K562 (cell line): ENCODE results near the gene CNKSR1. TPM values are rescaled to one million over a fixed set of nuclear protein-coding genes. Genes with fewer than 3 reads are reported as not detected.

ENCODE experiments used
- ARID2 ChIP-seq: fragments of 450-650 bp; IDR thresholded peaks from 2 replicates; pipeline ENCODE4 v1.6.1; 2017; ENCODE audit warnings: antibody characterized with exemption, mild to moderate bottlenecking
- MTA2 ChIP-seq: fragments of 450-650 bp; IDR thresholded peaks from 2 replicates; pipeline ENCODE4 v1.6.1; 2016; ENCODE audit warnings: low read depth
- RBM22 ChIP-seq: fragments of 200-400 bp; formaldehyde crosslinking; IDR thresholded peaks from 2 replicates; pipeline ENCODE4 v1.6.1; 2018; ENCODE audit warnings: low read length, low read depth; ENCODE audit not compliant: poor library complexity, severe bottlenecking
- ZKSCAN1 ChIP-seq: fragments of 150-350 bp; IDR thresholded peaks from 2 replicates; pipeline ENCODE4 v1.6.1; 2016; ENCODE audit warnings: low read depth, low read length
- ZNF146 ChIP-seq: IDR thresholded peaks from one replicate; pipeline ENCODE4 v1.6.1; 2018; ENCODE audit warnings: missing compliant biosample characterization; ENCODE audit not compliant: unreplicated experiment
- ZNF316 ChIP-seq: fragments of 450-650 bp; IDR thresholded peaks from 2 replicates; pipeline ENCODE4 v1.6.1; 2016
- polyA plus RNA-seq, 8 experiments: library from polyadenylated mRNA; depleted of rRNA in 4 of 8; stranded (reverse) in 5 of 8; unstranded in 3 of 8; fragments of >200 nt; fragmentation: Nextera tagmentation in 2 of 8; fragmentation: Illumina TruSeq in 1 of 8; extraction: Ambion mirVana in 2 of 8; extraction: Trizol in 1 of 8; gene quantifications; 2 replicates each; pipeline versions ENCODE4 v1.2.1 to v1.2.3, GENCODE V29; 2011 to 2014; ENCODE audit warnings: inconsistent platforms in 1 of 8, missing spikeins in 1 of 8
- total RNA-seq, 7 experiments: library from RNA; depleted of rRNA in 6 of 7; stranded (reverse); fragments of >200 nt in 6 of 7; fragmentation: Illumina TruSeq in 2 of 7; extraction: Trizol in 2 of 7; gene quantifications; 2 replicates each; pipeline versions ENCODE4 v1.2.1 to v1.2.3, GENCODE V29; 2011 to 2021; ENCODE audit warnings: low replicate concordance in 1 of 7
- TF ChIP-seq, protein P1 (sequence below): fragments of 250-450 bp; sonication (Bioruptor Pico); IDR thresholded peaks from 2 replicates; pipeline ENCODE4 v1.5.0; 2021; ENCODE audit warnings: mild to moderate bottlenecking, moderate library complexity
- TF ChIP-seq, protein P2 (sequence below): fragments of 450-650 bp; formaldehyde crosslinking; IDR thresholded peaks from 2 replicates; pipeline ENCODE4 v1.4.0; 2022; ENCODE audit warnings: missing genetic modification characterization
- TF ChIP-seq, protein P3 (sequence below): conservative IDR thresholded peaks from 2 replicates; pipeline ENCODE4 v1.6.1; 2011; ENCODE audit warnings: low read depth, mild to moderate bottlenecking, low read length; ENCODE audit not compliant: control insufficient read depth
- TF ChIP-seq, protein P4 (sequence below): fragments of 250-450 bp; sonication (Bioruptor Pico); IDR thresholded peaks from 2 replicates; pipeline ENCODE4 v1.4.0; 2020
- TF ChIP-seq, protein P5 (sequence below): sonication (generic); formaldehyde crosslinking; IDR thresholded peaks from 2 replicates; pipeline ENCODE4 v1.8.0; 2022; ENCODE audit warnings: mild to moderate bottlenecking, low read depth, missing genetic modification reagents

Gene CNKSR1
- total and polyA plus RNA-seq, 9 of the 15 experiments (the other 6 are each of a cell fraction or from before 2014, with no cell fraction given): 0.03 to 2.8 (median 1.1) TPM

DNA sequence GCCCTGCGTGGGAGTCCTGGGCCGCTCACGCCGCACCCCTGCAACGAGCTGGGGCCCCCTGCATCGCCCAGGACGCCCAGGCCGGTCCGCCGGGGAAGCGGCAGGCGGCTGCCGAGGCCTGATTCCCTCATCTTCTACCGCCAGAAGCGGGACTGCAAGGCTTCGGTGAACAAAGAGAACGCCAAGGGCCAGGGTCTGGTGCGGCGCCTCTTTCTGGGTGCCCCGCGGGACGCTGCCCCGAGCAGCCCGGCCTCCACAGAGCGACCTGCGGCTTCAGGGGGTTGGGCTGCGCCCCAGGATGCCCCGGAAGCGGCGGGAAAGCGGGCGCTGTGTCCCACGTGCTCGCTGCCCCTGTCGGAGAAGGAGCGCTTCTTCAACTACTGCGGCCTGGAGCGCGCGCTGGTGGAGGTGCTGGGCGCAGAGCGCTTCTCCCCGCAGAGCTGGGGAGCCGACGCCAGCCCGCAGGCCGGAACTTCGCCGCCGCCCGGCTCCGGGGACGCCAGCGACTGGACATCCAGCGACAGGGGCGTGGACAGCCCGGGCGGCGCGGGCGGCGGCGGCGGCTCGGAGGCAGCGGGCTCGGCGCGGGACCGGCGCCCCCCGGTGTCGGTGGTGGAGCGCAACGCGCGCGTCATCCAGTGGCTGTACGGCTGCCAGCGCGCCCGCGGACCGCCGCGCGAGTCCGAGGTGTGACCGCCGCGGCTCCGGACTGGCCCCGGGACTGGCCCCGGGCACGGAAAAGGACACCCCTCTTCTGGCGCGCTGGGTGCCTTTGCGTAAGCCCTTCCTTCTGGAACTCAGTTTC, 15.7 kb upstream of the CNKSR1 start (continued):
- TF ChIP-seq, protein P1, sequence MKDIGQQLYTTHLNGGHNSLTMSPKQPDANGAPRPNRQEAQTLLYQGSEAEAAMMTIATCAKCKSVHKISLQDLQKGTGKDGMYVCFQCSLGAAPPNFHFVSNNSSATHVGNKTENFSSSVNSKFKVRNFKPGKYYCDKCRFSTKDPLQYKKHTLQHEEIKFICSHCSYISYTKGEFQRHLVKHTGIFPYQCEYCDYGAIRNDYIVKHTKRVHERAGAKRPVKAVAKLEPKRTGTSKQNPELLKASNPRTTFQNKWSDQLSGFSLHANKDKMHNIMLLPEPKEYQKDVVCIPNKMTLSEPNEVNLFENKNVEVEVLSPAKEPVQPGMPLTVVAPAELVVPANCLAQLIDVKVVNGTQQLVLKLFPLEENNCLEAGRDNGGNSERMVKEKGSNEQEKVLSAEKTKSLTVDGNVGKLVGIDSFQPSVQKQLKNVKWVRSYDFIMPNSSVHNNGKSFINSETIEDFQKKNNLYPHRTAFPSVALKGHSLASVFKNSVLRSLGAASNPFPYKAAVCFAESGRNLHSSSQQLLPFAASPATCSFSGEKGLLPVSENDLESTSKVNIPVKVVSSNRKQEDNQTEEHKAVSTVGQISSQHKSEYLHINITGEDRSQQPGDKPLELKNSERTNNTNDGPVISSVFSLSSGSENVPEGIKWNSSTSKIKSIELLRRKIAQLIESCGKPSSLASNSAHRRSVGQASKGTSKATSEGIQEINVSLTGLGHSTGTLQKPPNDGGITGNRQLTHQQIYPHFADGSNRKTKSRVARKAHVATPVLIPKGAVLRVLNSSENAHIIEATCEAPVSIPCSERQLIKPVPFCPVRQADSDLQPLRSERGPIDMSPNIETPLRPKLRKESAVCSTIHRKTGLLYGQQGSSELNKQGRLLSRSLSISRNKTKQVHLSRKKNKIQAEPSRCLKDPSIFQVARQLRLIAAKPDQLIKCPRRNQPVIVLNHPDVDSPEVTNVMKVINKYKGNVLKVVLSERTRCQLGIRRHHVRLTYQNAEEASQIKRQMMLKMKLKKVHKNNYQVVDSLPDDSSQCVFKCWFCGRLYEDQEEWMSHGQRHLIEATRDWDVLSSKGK: no peak
- TF ChIP-seq ARID2: no peak
- TF ChIP-seq, protein P2, sequence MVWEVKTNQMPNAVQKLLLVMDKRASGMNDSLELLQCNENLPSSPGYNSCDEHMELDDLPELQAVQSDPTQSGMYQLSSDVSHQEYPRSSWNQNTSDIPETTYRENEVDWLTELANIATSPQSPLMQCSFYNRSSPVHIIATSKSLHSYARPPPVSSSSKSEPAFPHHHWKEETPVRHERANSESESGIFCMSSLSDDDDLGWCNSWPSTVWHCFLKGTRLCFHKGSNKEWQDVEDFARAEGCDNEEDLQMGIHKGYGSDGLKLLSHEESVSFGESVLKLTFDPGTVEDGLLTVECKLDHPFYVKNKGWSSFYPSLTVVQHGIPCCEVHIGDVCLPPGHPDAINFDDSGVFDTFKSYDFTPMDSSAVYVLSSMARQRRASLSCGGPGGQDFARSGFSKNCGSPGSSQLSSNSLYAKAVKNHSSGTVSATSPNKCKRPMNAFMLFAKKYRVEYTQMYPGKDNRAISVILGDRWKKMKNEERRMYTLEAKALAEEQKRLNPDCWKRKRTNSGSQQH (CRISPR knock-in tag): no peak
- peak; percentile 3 for TF ChIP-seq ZNF146 (CRISPR knock-in tag)
- TF ChIP-seq MTA2: no peak
- TF ChIP-seq, protein P3, sequence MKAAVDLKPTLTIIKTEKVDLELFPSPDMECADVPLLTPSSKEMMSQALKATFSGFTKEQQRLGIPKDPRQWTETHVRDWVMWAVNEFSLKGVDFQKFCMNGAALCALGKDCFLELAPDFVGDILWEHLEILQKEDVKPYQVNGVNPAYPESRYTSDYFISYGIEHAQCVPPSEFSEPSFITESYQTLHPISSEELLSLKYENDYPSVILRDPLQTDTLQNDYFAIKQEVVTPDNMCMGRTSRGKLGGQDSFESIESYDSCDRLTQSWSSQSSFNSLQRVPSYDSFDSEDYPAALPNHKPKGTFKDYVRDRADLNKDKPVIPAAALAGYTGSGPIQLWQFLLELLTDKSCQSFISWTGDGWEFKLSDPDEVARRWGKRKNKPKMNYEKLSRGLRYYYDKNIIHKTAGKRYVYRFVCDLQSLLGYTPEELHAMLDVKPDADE: no peak; the same call in 1 of the 2 replicates
- TF ChIP-seq, protein P4, sequence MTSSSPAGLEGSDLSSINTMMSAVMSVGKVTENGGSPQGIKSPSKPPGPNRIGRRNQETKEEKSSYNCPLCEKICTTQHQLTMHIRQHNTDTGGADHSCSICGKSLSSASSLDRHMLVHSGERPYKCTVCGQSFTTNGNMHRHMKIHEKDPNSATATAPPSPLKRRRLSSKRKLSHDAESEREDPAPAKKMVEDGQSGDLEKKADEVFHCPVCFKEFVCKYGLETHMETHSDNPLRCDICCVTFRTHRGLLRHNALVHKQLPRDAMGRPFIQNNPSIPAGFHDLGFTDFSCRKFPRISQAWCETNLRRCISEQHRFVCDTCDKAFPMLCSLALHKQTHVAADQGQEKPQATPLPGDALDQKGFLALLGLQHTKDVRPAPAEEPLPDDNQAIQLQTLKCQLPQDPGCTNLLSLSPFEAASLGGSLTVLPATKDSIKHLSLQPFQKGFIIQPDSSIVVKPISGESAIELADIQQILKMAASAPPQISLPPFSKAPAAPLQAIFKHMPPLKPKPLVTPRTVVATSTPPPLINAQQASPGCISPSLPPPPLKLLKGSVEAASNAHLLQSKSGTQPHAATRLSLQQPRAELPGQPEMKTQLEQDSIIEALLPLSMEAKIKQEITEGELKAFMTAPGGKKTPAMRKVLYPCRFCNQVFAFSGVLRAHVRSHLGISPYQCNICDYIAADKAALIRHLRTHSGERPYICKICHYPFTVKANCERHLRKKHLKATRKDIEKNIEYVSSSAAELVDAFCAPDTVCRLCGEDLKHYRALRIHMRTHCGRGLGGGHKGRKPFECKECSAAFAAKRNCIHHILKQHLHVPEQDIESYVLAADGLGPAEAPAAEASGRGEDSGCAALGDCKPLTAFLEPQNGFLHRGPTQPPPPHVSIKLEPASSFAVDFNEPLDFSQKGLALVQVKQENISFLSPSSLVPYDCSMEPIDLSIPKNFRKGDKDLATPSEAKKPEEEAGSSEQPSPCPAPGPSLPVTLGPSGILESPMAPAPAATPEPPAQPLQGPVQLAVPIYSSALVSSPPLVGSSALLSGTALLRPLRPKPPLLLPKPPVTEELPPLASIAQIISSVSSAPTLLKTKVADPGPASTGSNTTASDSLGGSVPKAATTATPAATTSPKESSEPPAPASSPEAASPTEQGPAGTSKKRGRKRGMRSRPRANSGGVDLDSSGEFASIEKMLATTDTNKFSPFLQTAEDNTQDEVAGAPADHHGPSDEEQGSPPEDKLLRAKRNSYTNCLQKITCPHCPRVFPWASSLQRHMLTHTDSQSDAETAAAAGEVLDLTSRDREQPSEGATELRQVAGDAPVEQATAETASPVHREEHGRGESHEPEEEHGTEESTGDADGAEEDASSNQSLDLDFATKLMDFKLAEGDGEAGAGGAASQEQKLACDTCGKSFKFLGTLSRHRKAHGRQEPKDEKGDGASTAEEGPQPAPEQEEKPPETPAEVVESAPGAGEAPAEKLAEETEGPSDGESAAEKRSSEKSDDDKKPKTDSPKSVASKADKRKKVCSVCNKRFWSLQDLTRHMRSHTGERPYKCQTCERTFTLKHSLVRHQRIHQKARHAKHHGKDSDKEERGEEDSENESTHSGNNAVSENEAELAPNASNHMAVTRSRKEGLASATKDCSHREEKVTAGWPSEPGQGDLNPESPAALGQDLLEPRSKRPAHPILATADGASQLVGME (CRISPR knock-in tag): peak; percentile 81
- TF ChIP-seq ZNF316: no peak
- no peak for TF ChIP-seq RBM22
- TF ChIP-seq ZKSCAN1: no peak
- TF ChIP-seq, protein P5, sequence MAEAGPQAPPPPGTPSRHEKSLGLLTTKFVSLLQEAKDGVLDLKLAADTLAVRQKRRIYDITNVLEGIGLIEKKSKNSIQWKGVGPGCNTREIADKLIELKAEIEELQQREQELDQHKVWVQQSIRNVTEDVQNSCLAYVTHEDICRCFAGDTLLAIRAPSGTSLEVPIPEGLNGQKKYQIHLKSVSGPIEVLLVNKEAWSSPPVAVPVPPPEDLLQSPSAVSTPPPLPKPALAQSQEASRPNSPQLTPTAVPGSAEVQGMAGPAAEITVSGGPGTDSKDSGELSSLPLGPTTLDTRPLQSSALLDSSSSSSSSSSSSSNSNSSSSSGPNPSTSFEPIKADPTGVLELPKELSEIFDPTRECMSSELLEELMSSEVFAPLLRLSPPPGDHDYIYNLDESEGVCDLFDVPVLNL (CRISPR knock-in tag): peak; percentile 75; the same call in 1 of the 2 replicates
